HepG2 (cell line): ENCODE results near the gene CSF3R. TPM values are rescaled to one million over a fixed set of nuclear protein-coding genes. Genes with fewer than 3 reads are reported as not detected.

ENCODE experiments used
- BHLHE40 ChIP-seq: IDR thresholded peaks from 2 replicates; pipeline ENCODE4 v1.6.1; 2011; ENCODE audit warnings: low read length, improper control_type of control experiment
- CHD4 ChIP-seq: fragments of 200-600 bp; sonication (generic); IDR thresholded peaks from 2 replicates; pipeline ENCODE4 v1.7.0; 2017; ENCODE audit warnings: mild to moderate bottlenecking, low read length, borderline replicate concordance
- CSRNP1 ChIP-seq: sonication (generic); formaldehyde crosslinking; IDR thresholded peaks from 2 replicates; pipeline ENCODE4 v1.8.1; 2023; ENCODE audit warnings: mild to moderate bottlenecking, missing genetic modification reagents
- DNMT1 ChIP-seq: sonication (generic); formaldehyde crosslinking; IDR thresholded peaks from 2 replicates; pipeline ENCODE4 v1.5.1; 2020; ENCODE audit warnings: mild to moderate bottlenecking, missing genetic modification reagents
- GRHL1 ChIP-seq: sonication (generic); formaldehyde crosslinking; conservative IDR thresholded peaks from 2 replicates; pipeline ENCODE4 v1.8.0; 2022; ENCODE audit warnings: missing genetic modification reagents
- KDM6A ChIP-seq: IDR thresholded peaks from 2 replicates; pipeline ENCODE4 v1.6.1; 2016; ENCODE audit warnings: low read depth
- KMT2A ChIP-seq: sonication (generic); formaldehyde crosslinking; IDR thresholded peaks from 2 replicates; pipeline ENCODE4 v1.4.0; 2020; ENCODE audit warnings: missing genetic modification reagents
- MYNN ChIP-seq: sonication (generic); formaldehyde crosslinking; IDR thresholded peaks from 2 replicates; pipeline ENCODE4 v1.4.0; 2020; ENCODE audit warnings: mild to moderate bottlenecking, low read depth, missing genetic modification reagents
- PRDM10 ChIP-seq: sonication (generic); formaldehyde crosslinking; IDR thresholded peaks from 2 replicates; pipeline ENCODE4 v1.4.0; 2020; ENCODE audit warnings: low read depth, missing genetic modification reagents
- RBM22 ChIP-seq: fragments of 200-400 bp; formaldehyde crosslinking; optimal IDR thresholded peaks from 2 replicates; pipeline ENCODE3; 2017; ENCODE audit warnings: mild to moderate bottlenecking, low read length, moderate library complexity
- SOX13 ChIP-seq, 3 experiments: fragments of 450-650 bp in 1 of 3; sonication (generic) in 1 of 3; formaldehyde crosslinking in 1 of 3; IDR thresholded peaks in 2 of 3; conservative IDR thresholded peaks in 1 of 3; 2 replicates each; pipeline versions ENCODE4 v1.5.0 to v1.6.1; 2016 to 2020; ENCODE audit warnings: antibody characterized with exemption in 1 of 3, mild to moderate bottlenecking in 1 of 3, missing compliant biosample characterization in 1 of 3, missing genetic modification reagents in 1 of 3, moderate library complexity in 1 of 3
- THAP9 ChIP-seq: sonication (generic); formaldehyde crosslinking; IDR thresholded peaks from 2 replicates; pipeline ENCODE4; 2020; ENCODE audit warnings: missing genetic modification reagents, mild to moderate bottlenecking, borderline replicate concordance
- ZNF296 ChIP-seq: sonication (generic); formaldehyde crosslinking; conservative IDR thresholded peaks from 2 replicates; pipeline ENCODE4 v1.5.0; 2020; ENCODE audit warnings: mild to moderate bottlenecking, missing genetic modification reagents
- ZNF326 ChIP-seq: sonication (generic); formaldehyde crosslinking; IDR thresholded peaks from 2 replicates; pipeline ENCODE4 v1.4.0; 2020; ENCODE audit warnings: missing genetic modification reagents, borderline replicate concordance
- ZSCAN12 ChIP-seq: sonication (generic); formaldehyde crosslinking; IDR thresholded peaks from 2 replicates; pipeline ENCODE4 v1.9.0; 2021; ENCODE audit warnings: mild to moderate bottlenecking, missing genetic modification reagents
- ZSCAN25 ChIP-seq: sonication (generic); formaldehyde crosslinking; IDR thresholded peaks from 2 replicates; pipeline ENCODE4 v1.8.0; 2022; ENCODE audit warnings: mild to moderate bottlenecking, missing genetic modification reagents
- polyA plus RNA-seq, 8 experiments: library from polyadenylated mRNA; depleted of rRNA in 3 of 8; stranded (reverse) in 7 of 8; unstranded in 1 of 8; fragments of >200 nt; fragmentation: Illumina TruSeq in 4 of 8; extraction: Trizol in 4 of 8; gene quantifications; 2 replicates each; pipeline versions ENCODE4 v1.2.1 to v1.2.3, GENCODE V29; 2011 to 2016; ENCODE audit warnings: low read depth in 4 of 8, missing spikeins in 1 of 8, mixed read lengths in 1 of 8; ENCODE audit not compliant: insufficient read depth in 1 of 8
- total RNA-seq, 5 experiments: library from RNA; depleted of rRNA; stranded (reverse); fragments of >200 nt; fragmentation: Illumina TruSeq; extraction: Trizol; gene quantifications; 2 replicates each; pipeline ENCODE4 v1.2.3, GENCODE V29; 2016; ENCODE audit warnings: low read depth in 1 of 5

Gene CSF3R
- total and polyA plus RNA-seq, 2 of the 13 experiments (the other 11 are each of a cell fraction or from before 2014, with no cell fraction given): 11.9 to 28.8 TPM

- TF ChIP-seq CSRNP1 (CRISPR knock-in tag) (no peak), CHD4 (no peak), PRDM10 (peak; percentile 52; the same call in 1 of the 2 replicates), THAP9 (CRISPR knock-in tag) (peak; percentile 41; the same call in 1 of the 2 replicates), BHLHE40 (no peak), RBM22 (no peak), SOX13 (IDR thresholded peaks at IDR 0.05) (no peak), SOX13 (CRISPR knock-in tag; conservative IDR thresholded peaks at IDR 0.05 in 1 of 2, IDR thresholded peaks at IDR 0.05 in 1 of 2) (no peak), GRHL1 (CRISPR knock-in tag) (no peak), DNMT1 (no peak), MYNN (CRISPR knock-in tag) (no peak), ZSCAN12 (no peak), ZSCAN25 (CRISPR knock-in tag) (no peak), KMT2A (CRISPR knock-in tag) (no peak), ZNF296 (CRISPR knock-in tag) (no peak), ZNF326 (CRISPR knock-in tag) (no peak), KDM6A (CRISPR knock-in tag) (no peak)
Measured at GRCh38 chr1:36482724-36483388, at the start of gene CSF3R (continued).
